NCI-H2227 treated with DMSO at 0.1 percent for 48 hours (cell line): Measurements from ENCODE around the gene GPR180.
"Not testable (repeated sequence)": the region's sequence is repeated elsewhere in the genome, so short reads cannot be mapped to it uniquely, and the experiment has no call there.

Experiments used
- DNase-seq: peaks from one replicate; lab custom pipeline; 2025; lab: John Stamatoyannopoulos, UW

GPR180 gene

GRCh38 chr13:94596575-94596971 is 5.1 kb upstream of the GPR180 start:
- no peak for DNase-seq

- no peak for DNase-seq
These were observed 3.4 kb upstream of the GPR180 start for GRCh38 chr13:94598281-94598680.

- no peak for DNase-seq
These were observed 1.8 kb upstream of the GPR180 start for GRCh38 chr13:94599877-94600276.

GRCh38 chr13:94602467-94602866 is 810 bp downstream of the GPR180 start:
- no peak for DNase-seq

- no peak for DNase-seq
These were observed 5.4 kb downstream of the GPR180 start for GRCh38 chr13:94607056-94607455.

GRCh38 chr13:94607939-94608338 is 6.3 kb downstream of the GPR180 start:
- DNase-seq = no peak

GRCh38 chr13:94608586-94608985 is 6.9 kb downstream of the GPR180 start:
- no peak for DNase-seq

- DNase-seq = no peak
These were observed 7.5 kb downstream of the GPR180 start for GRCh38 chr13:94609196-94609595.

GRCh38 chr13:94610475-94610874 is 8.8 kb downstream of the GPR180 start:
- DNase-seq = no peak

- no peak for DNase-seq
These were observed 10.4 kb downstream of the GPR180 start for GRCh38 chr13:94612050-94612449.

GRCh38 chr13:94613051-94613450 is 11.4 kb downstream of the GPR180 start:
- DNase-seq = no peak

- peak; percentile 2 for DNase-seq
These were observed 15.8 kb downstream of the GPR180 start for GRCh38 chr13:94617389-94618000.

GRCh38 chr13:94620286-94620896 is 18.7 kb downstream of the GPR180 start:
- DNase-seq = no peak

- DNase-seq = no peak
These were observed 20.7 kb downstream of the GPR180 start for GRCh38 chr13:94622344-94622743.

- DNase-seq = no peak
These were observed 21.7 kb downstream of the GPR180 start for GRCh38 chr13:94623316-94623715.

GRCh38 chr13:94630858-94631257 is 29.2 kb downstream of the GPR180 start:
- no peak for DNase-seq

- DNase-seq = no peak
These were observed 30.7 kb downstream of the GPR180 start for GRCh38 chr13:94632226-94632980.

- not testable (repeated sequence) for DNase-seq
These were observed 34.4 kb downstream of the GPR180 start for GRCh38 chr13:94636096-94636495.

- no peak for DNase-seq
These were observed 35.4 kb downstream of the GPR180 start for GRCh38 chr13:94636942-94637578.

GRCh38 chr13:94637677-94638076 is 36.0 kb downstream of the GPR180 start:
- DNase-seq = not testable (repeated sequence)

GRCh38 chr13:94640721-94641120 is 39.1 kb downstream of the GPR180 start:
- no peak for DNase-seq

GRCh38 chr13:94641409-94641941 is 39.8 kb downstream of the GPR180 start:
- no peak for DNase-seq

- DNase-seq = no peak
These were observed 45.2 kb downstream of the GPR180 start for GRCh38 chr13:94646904-94647303.
